ENCODE measurements around the gene INA. TPM values are rescaled to one million over a fixed set of nuclear protein-coding genes. Genes with fewer than 3 reads are reported as not detected.

The INA gene
- total RNA-seq, 1 experiment from 2014 or later: 0.52 TPM

DNA sequence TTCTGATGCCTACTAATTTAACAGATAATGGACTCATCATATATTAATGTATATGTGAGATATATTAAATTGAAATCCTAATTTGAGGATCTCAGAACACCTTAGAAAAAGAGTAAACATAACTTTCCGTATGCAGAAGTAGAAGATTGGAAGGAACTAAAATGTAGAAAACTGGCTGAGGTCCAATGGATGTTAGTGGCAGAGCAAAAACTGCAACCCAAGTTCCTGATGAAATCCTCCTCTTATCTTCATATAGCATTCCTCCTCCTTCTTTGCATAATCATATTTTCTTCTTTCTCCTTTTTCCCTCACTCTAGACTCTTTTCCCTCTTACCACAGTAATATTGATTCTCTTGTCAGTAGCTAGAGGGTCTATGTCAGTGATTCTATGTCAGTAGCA lies 6.0 kb downstream of the INA start:
- 0 out of 2 replicates have a peak, but pooled peaks cover 4% of the 10 kb centered on the region for H3K4me1 ChIP-seq
- no peak for DNase-seq
- no peak overlapping the region for H3K27ac Mint-ChIP-seq (ENCODE audit: unreplicated experiment)
- no peak overlapping the region for H3K4me3 ChIP-seq (ENCODE audit: low read depth, low read length)
- no peak overlapping the region for H3K4me3 Mint-ChIP-seq (ENCODE audit: unreplicated experiment)
- BruUV-seq (replicated peaks): no TSS peak
- peaks cover 10% of the 10 kb centered on the region for H3K9me3 Mint-ChIP-seq (ENCODE audit: unreplicated experiment)
- CTCF ChIA-PET: no interaction called here
- no peaks in the 10 kb centered on the region for H3K36me3 Mint-ChIP-seq (ENCODE audit: insufficient read depth, unreplicated experiment)
- intact Hi-C loops (cut with micrococcal nuclease; ENCODE audit: unreplicated experiment): no loop called here
- no peaks in the 10 kb centered on the region for H3K36me3 ChIP-seq (ENCODE audit: control insufficient read depth, insufficient read depth, low read length)
- no peaks in the 10 kb centered on the region for H3K9me3 ChIP-seq
- H3K27me3 Mint-ChIP-seq (ENCODE audit: insufficient read depth, unreplicated experiment): peaks cover 12% of the 10 kb centered on the region
- TF ChIP-seq, protein P1, sequence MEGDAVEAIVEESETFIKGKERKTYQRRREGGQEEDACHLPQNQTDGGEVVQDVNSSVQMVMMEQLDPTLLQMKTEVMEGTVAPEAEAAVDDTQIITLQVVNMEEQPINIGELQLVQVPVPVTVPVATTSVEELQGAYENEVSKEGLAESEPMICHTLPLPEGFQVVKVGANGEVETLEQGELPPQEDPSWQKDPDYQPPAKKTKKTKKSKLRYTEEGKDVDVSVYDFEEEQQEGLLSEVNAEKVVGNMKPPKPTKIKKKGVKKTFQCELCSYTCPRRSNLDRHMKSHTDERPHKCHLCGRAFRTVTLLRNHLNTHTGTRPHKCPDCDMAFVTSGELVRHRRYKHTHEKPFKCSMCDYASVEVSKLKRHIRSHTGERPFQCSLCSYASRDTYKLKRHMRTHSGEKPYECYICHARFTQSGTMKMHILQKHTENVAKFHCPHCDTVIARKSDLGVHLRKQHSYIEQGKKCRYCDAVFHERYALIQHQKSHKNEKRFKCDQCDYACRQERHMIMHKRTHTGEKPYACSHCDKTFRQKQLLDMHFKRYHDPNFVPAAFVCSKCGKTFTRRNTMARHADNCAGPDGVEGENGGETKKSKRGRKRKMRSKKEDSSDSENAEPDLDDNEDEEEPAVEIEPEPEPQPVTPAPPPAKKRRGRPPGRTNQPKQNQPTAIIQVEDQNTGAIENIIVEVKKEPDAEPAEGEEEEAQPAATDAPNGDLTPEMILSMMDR (IDR thresholded peaks at IDR 0.05; ENCODE audit: insufficient read depth in 1 of 2, low read depth in 1 of 2, low read length in 1 of 2, severe bottlenecking in 1 of 2, unreplicated experiment in 1 of 2): no peak
- H3K27me3 ChIP-seq (replicated peaks; ENCODE audit: control insufficient read depth, insufficient read depth, low read length): no peaks in the 10 kb centered on the region; the same call in 1 of the 2 replicates
- POLR2A ChIA-PET: no interaction called here
- H3K4me1 Mint-ChIP-seq (ENCODE audit: low read depth, unreplicated experiment): peaks cover 8% of the 10 kb centered on the region

DNA sequence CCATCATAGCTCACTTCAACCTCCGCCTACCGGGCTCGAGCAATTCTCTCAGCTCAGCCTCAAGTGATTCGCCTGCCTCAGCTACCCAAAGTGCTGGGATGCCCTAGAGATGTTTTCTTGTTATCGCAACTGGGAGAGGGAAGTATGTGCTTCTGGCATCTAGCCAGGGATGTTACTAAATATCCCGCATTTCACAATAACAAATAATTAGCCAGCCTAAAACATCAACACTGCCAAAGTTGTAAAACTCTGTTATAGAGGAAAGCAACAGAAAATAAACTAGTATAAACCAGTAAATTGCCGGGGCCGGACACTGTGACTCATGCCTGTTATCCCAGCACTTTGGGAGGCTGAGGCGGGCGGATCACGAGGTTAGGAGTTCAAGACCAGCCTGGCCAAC lies 7.2 kb downstream of the INA start:
- POLR2A ChIA-PET: no interaction called here

GRCh38 chr10:103287992-103288391 lies 11.1 kb downstream of the INA start:
- Mint-ChIP-seq H3K4me1 (ENCODE audit: low read depth, unreplicated experiment) (no peaks in the 10 kb centered on the region), H3K27ac (ENCODE audit: unreplicated experiment) (no peak overlapping the region), H3K27me3 (ENCODE audit: insufficient read depth, unreplicated experiment) (no peaks in the 10 kb centered on the region), H3K4me3 (ENCODE audit: unreplicated experiment) (no peak overlapping the region), H3K36me3 (ENCODE audit: insufficient read depth, unreplicated experiment) (no peaks in the 10 kb centered on the region), H3K9me3 (ENCODE audit: unreplicated experiment) (no peaks in the 10 kb centered on the region)
- no peak overlapping the region for H3K4me3 ChIP-seq (ENCODE audit: low read depth, low read length)
- no peaks in the 10 kb centered on the region for H3K9me3 ChIP-seq
- TF ChIP-seq, protein P1 (IDR thresholded peaks at IDR 0.05; ENCODE audit: insufficient read depth in 1 of 2, low read depth in 1 of 2, low read length in 1 of 2, severe bottlenecking in 1 of 2, unreplicated experiment in 1 of 2): no peak
- ChIA-PET POLR2A (interaction anchor here (0.5 kb wide), 1 partner anchor 552 kb away, joined by 3 read pairs; no protein-coding TSS in a partner anchor), CTCF (interaction anchor here (0.6 kb wide), 1 partner anchor 342 kb away, joined by 4 read pairs; no protein-coding TSS in a partner anchor)
- H3K4me1 ChIP-seq: no peaks in the 10 kb centered on the region
- BruUV-seq (replicated peaks): no TSS peak
- DNase-seq: no peak
- H3K27me3 ChIP-seq (replicated peaks; ENCODE audit: control insufficient read depth, insufficient read depth, low read length): no peaks in the 10 kb centered on the region; the same call in 1 of the 2 replicates
- no peaks in the 10 kb centered on the region for H3K36me3 ChIP-seq (ENCODE audit: control insufficient read depth, insufficient read depth, low read length)
- intact Hi-C loops (cut with micrococcal nuclease; ENCODE audit: unreplicated experiment): no loop called here

More for the DNA sequence above, 7.2 kb downstream of the INA start:
- Mint-ChIP-seq H3K27me3 (ENCODE audit: insufficient read depth, unreplicated experiment) (peaks cover 9% of the 10 kb centered on the region), H3K4me1 (ENCODE audit: low read depth, unreplicated experiment) (peaks cover 8% of the 10 kb centered on the region), H3K36me3 (ENCODE audit: insufficient read depth, unreplicated experiment) (no peaks in the 10 kb centered on the region), H3K4me3 (ENCODE audit: unreplicated experiment) (no peak overlapping the region), H3K27ac (ENCODE audit: unreplicated experiment) (no peak overlapping the region), H3K9me3 (ENCODE audit: unreplicated experiment) (peaks cover under 1% of the 10 kb centered on the region)
- Histone ChIP-seq H3K27me3 (replicated peaks; ENCODE audit: control insufficient read depth, insufficient read depth, low read length) (no peaks in the 10 kb centered on the region; the same call in 1 of the 2 replicates), H3K36me3 (ENCODE audit: control insufficient read depth, insufficient read depth, low read length) (no peaks in the 10 kb centered on the region), H3K9me3 (no peaks in the 10 kb centered on the region), H3K4me1 (0 out of 2 replicates have a peak, but pooled peaks cover 4% of the 10 kb centered on the region), H3K4me3 (ENCODE audit: low read depth, low read length) (no peak overlapping the region)
- CTCF ChIA-PET: no interaction called here
- no peak for DNase-seq
- TF ChIP-seq, protein P1 (IDR thresholded peaks at IDR 0.05; ENCODE audit: insufficient read depth in 1 of 2, low read depth in 1 of 2, low read length in 1 of 2, severe bottlenecking in 1 of 2, unreplicated experiment in 1 of 2): no peak
- intact Hi-C loops (cut with micrococcal nuclease; ENCODE audit: unreplicated experiment): no loop called here
- BruUV-seq (replicated peaks): no TSS peak

Measured in Caco-2 (cell line).